ENCODE data around the gene APBA3. TPM values are rescaled to one million over a fixed set of nuclear protein-coding genes. Genes with fewer than 3 reads are reported as not detected.

The APBA3 gene
- polyA plus RNA-seq, 1 experiment = 12.4 TPM

- DNase-seq (ENCODE audit: low read depth) = no peak
- no peak overlapping the region for H3K4me3 ChIP-seq (ENCODE audit: low read depth, low read length)
- POLR2A ChIA-PET = no interaction called here
- TF ChIP-seq CTCF (IDR thresholded peaks at IDR 0.05; ENCODE audit: insufficient read depth, low read depth, low read length) = no peak
- no peaks in the 10 kb centered on the region; the same call in 1 of the 2 replicates for H3K27me3 ChIP-seq (ENCODE audit: control insufficient read depth, insufficient read depth, low read length)
- CTCF ChIA-PET = interaction anchor here (0.9 to 2.0 kb wide), 2 partner anchors 9 to 32 kb away, joined by 3 to 4 read pairs; partner anchors contain the start of gene TJP3
- H3K36me3 ChIP-seq (ENCODE audit: control insufficient read depth, insufficient read depth, low read length) = no peaks in the 10 kb centered on the region
These were observed 21.1 kb downstream of the APBA3 start for GRCh38 chr19:3740431-3740830.

DNA sequence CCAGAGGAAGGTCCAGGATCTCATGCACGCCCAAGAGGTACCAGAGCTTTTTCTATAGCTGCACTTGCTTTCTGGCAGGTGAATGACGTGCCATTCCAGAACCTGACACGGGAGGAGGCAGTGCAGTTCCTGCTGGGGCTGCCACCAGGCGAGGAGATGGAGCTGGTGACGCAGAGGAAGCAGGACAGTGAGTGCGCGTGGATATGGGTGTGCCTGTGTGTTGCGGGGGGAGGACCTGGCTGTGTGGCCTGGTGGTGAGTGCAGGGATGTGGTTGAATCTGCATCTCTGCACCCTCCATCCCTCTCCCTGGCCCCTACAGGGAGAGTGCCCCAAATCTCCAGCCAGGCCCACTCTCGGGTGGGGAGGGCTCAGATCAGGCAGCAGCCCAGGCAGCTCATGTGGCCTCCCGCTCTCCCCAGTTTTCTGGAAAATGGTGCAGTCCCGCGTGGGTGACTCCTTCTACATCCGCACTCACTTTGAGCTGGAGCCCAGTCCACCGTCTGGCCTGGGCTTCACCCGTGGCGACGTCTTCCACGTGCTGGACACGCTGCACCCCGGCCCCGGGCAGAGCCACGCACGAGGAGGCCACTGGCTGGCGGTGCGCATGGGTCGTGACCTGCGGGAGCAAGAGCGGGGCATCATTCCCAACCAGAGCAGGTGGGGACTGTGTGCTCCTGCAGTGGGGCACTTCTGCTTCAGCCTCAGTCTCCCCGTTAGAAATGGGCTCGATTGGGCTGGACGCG, 22.8 kb downstream of the APBA3 start:
- Histone ChIP-seq H3K36me3 (ENCODE audit: control insufficient read depth, insufficient read depth, low read length) (no peaks in the 10 kb centered on the region), H3K4me3 (ENCODE audit: low read depth, low read length) (no peak overlapping the region), H3K27me3 (ENCODE audit: control insufficient read depth, insufficient read depth, low read length) (no peaks in the 10 kb centered on the region; the same call in 1 of the 2 replicates)
- no peak for TF ChIP-seq CTCF (IDR thresholded peaks at IDR 0.05; ENCODE audit: insufficient read depth, low read depth, low read length)
- DNase-seq (ENCODE audit: low read depth) = no peak
- ChIA-PET POLR2A (no interaction called here), CTCF (interaction anchor here (1.2 kb wide), 1 partner anchor 10 kb away, joined by 3 read pairs; no protein-coding TSS in a partner anchor)

DNA sequence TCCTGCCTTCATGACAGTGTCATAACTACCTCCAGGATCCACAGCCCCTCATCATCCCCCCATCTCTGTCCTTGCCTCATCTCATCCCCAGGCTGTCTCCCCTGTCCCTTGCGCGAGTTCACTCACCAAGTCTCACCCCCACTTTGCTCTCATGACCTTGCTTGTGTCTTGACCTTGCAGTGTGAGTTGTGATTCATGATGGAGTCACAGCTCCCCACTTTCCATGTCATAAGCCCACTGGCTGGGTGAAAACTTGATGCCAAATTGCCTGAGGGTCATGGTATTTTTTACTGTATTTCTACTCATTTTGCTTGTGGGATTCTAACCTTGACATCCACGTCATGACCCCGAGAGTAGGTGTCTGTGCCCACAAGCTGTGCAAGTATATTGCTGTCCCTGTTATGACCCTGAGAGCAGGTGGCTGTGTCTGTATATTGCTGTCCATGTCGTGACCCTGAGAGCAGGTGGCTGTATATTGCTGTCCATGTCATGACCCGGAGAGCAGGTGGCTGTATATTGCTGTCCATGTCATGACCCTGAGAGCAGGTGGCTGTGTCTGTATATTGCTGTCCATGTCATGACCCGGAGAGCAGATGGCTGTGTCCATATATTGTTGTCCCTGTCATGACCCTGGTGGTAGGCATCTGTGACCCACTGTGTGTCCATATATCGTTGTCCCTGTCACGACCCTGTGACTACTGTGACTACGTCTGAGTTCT, 23.8 kb downstream of the APBA3 start:
- POLR2A ChIA-PET = no interaction called here
- Histone ChIP-seq H3K27me3 (ENCODE audit: control insufficient read depth, insufficient read depth, low read length) (no peaks in the 10 kb centered on the region), H3K4me3 (ENCODE audit: low read depth, low read length) (no peak overlapping the region), H3K36me3 (ENCODE audit: control insufficient read depth, insufficient read depth, low read length) (no peaks in the 10 kb centered on the region)
- no peak for TF ChIP-seq CTCF (IDR thresholded peaks at IDR 0.05; ENCODE audit: insufficient read depth, low read depth, low read length)
- CTCF ChIA-PET = no interaction called here
- DNase-seq (ENCODE audit: low read depth) = no peak

GRCh38 chr19:3736106-3736724, 25.3 kb downstream of the APBA3 start:
- POLR2A ChIA-PET = no interaction called here
- TF ChIP-seq CTCF (IDR thresholded peaks at IDR 0.05; ENCODE audit: insufficient read depth, low read depth, low read length) = no peak
- DNase-seq (ENCODE audit: low read depth) = no peak
- Histone ChIP-seq H3K27me3 (ENCODE audit: control insufficient read depth, insufficient read depth, low read length) (no peaks in the 10 kb centered on the region), H3K4me3 (ENCODE audit: low read depth, low read length) (no peak overlapping the region), H3K36me3 (ENCODE audit: control insufficient read depth, insufficient read depth, low read length) (no peaks in the 10 kb centered on the region)
- CTCF ChIA-PET = no interaction called here

DNA sequence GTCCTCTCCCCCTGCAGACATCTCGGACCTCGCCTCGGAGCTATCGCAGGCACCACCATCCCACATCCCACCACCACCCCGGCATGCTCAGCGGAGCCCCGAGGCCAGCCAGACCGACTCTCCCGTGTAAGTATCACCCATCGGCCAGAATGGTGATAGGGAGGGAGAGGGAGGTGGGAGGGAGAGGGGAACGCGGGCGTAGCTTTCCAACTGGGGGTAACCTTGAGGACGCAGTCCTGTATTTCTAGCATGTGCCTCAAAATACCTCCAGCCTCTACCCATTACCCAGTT, 27.2 kb downstream of the APBA3 start:
- Histone ChIP-seq H3K27me3 (ENCODE audit: control insufficient read depth, insufficient read depth, low read length) (no peaks in the 10 kb centered on the region), H3K4me3 (ENCODE audit: low read depth, low read length) (no peak overlapping the region), H3K36me3 (ENCODE audit: control insufficient read depth, insufficient read depth, low read length) (no peaks in the 10 kb centered on the region)
- TF ChIP-seq CTCF (IDR thresholded peaks at IDR 0.05; ENCODE audit: insufficient read depth, low read depth, low read length) = no peak
- no peak for DNase-seq (ENCODE audit: low read depth)
- ChIA-PET CTCF (interaction anchor here (1.1 to 1.4 kb wide), 2 partner anchors 16 to 34 kb away, joined by 3 read pairs; partner anchors contain the start of gene PIP5K1C), POLR2A (no interaction called here)
